Measurements from ENCODE around the gene COMT.

GRCh38 chr22:19982991-19983578, 41.5 kb downstream of the COMT start:
- no peak for TF ChIP-seq CTCF (IDR thresholded peaks at IDR 0.05; ENCODE audit: borderline replicate concordance, extremely low read depth, low read length, poor library complexity, severe bottlenecking)
- TF ChIP-seq EZH2 (IDR thresholded peaks at IDR 0.05; ENCODE audit: borderline replicate concordance, low read depth, low read length, severe bottlenecking) = no peak

Data from DND-41 (cell line).